ENCODE data around the gene TSHZ1. TPM values are rescaled to one million over a fixed set of nuclear protein-coding genes. Genes with fewer than 3 reads are reported as not detected.
A peak's percentile ranks its signal among the peaks of the same experiment; 100 is the strongest.

The TSHZ1 gene
- total and polyA plus RNA-seq, 9 donors: 16.0 to 31.8 (median 26.2) TPM

DNA sequence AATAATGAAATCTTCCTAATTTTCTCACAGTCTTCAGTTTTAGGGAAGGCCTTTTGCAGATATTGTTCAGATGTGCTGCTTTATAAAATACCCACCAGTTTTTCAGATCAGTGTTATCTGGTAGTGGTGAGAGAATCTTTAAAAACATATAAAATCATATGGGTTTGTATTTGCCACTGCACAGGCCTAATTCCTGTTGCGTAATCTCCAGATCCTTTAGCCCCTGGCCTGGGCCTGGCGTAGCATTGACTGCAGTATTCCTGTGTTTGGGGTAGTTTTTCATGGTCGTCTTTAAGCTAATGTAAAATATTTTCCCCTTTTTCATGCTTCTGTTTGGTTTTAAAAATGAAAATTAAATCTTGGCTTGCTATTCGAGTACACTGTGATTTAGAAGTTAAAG, 43.2 kb downstream of the TSHZ1 start:
- Histone ChIP-seq H3K27me3 (ENCODE audit: control insufficient read depth, insufficient read depth, low read length) (no peaks in the 10 kb centered on the region), H3K36me3 (ENCODE audit: control insufficient read depth, insufficient read depth, low read length) (no peaks in the 10 kb centered on the region), H3K4me1 (ENCODE audit: control insufficient read depth, insufficient read depth, low read length) (peaks cover 4% of the 10 kb centered on the region), H3K9me3 (replicated peaks; ENCODE audit: control insufficient read depth, low read depth, low read length) (no peaks in the 10 kb centered on the region), H3K27ac (ENCODE audit: low read length) (peak overlapping the region; percentile 42), H3K4me3 (ENCODE audit: low read length) (no peak overlapping the region)
- WGBS (ENCODE audit: insufficient coverage): no CpG with 5 or more reads among the region's 4 CpGs
- no peak for DNase-seq

DNA sequence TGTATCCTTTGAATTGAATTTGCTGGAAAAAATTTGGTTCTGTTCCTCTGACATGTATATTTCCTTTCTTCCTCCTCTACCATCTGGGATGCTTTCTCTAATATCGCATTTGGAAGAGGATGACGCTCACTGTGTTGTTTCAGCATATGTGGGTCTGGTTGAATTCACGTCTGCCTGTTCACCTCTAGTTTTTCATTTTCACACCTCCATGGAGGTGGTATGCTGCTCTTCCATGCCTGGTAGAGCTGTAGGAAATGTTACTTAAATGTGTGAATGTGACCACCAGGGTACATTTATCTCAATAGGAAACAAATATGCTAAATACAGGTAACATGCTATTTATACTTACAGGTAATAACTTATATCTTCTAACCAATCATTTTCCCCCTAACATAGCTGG, 44.5 kb downstream of the TSHZ1 start:
- no CpG with 5 or more reads among the region's 3 CpGs for WGBS (ENCODE audit: insufficient coverage)

GRCh38 chr18:75256376-75256775, 45.8 kb downstream of the TSHZ1 start:
- Histone ChIP-seq H3K36me3 (ENCODE audit: control insufficient read depth, insufficient read depth, low read length) (peaks cover 4% of the 10 kb centered on the region), H3K4me3 (ENCODE audit: low read length) (no peak overlapping the region), H3K9me3 (replicated peaks; ENCODE audit: control insufficient read depth, low read depth, low read length) (no peaks in the 10 kb centered on the region), H3K27ac (ENCODE audit: low read length) (no peak overlapping the region), H3K4me1 (ENCODE audit: control insufficient read depth, insufficient read depth, low read length) (peaks cover 4% of the 10 kb centered on the region), H3K27me3 (ENCODE audit: control insufficient read depth, insufficient read depth, low read length) (no peaks in the 10 kb centered on the region)
- no peak for DNase-seq

More for the DNA sequence above, 44.5 kb downstream of the TSHZ1 start:
- peaks cover 4% of the 10 kb centered on the region for H3K4me1 ChIP-seq (ENCODE audit: control insufficient read depth, insufficient read depth, low read length)
- H3K9me3 ChIP-seq (replicated peaks; ENCODE audit: control insufficient read depth, low read depth, low read length): no peaks in the 10 kb centered on the region
- no peaks in the 10 kb centered on the region for H3K36me3 ChIP-seq (ENCODE audit: control insufficient read depth, insufficient read depth, low read length)
- no peaks in the 10 kb centered on the region for H3K27me3 ChIP-seq (ENCODE audit: control insufficient read depth, insufficient read depth, low read length)
- no peak overlapping the region for H3K27ac ChIP-seq (ENCODE audit: low read length)
- H3K4me3 ChIP-seq (ENCODE audit: low read length): no peak overlapping the region
- DNase-seq: no peak

DNA sequence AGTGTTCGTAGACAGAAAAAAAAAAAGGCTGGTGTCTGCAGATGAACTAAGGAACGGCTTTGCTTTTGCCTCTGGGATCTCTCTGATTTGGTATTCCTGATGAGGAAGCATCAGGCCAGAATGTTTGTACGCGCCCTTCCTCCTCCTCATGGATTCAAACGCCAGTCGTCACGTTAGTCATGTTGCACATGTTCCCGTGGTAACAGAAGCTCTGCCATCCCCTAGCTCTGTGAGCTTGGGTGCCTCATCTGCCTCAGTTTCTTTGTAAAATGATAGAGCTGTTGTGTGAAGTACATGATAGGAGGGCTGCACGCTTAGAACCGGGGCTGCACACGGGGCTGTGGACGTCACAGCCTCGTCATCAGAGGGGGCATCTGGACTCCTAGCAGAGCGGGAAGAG, 47.0 kb downstream of the TSHZ1 start:
- Histone ChIP-seq H3K36me3 (ENCODE audit: control insufficient read depth, insufficient read depth, low read length) (peaks cover 6% of the 10 kb centered on the region), H3K27ac (ENCODE audit: low read length) (no peak overlapping the region), H3K4me3 (ENCODE audit: low read length) (no peak overlapping the region), H3K9me3 (replicated peaks; ENCODE audit: control insufficient read depth, low read depth, low read length) (no peaks in the 10 kb centered on the region), H3K27me3 (ENCODE audit: control insufficient read depth, insufficient read depth, low read length) (no peaks in the 10 kb centered on the region), H3K4me1 (ENCODE audit: control insufficient read depth, insufficient read depth, low read length) (peaks cover 4% of the 10 kb centered on the region)
- WGBS (ENCODE audit: insufficient coverage): 76% methylated on average over 9 of the region's 14 CpGs
- DNase-seq: no peak

DNA sequence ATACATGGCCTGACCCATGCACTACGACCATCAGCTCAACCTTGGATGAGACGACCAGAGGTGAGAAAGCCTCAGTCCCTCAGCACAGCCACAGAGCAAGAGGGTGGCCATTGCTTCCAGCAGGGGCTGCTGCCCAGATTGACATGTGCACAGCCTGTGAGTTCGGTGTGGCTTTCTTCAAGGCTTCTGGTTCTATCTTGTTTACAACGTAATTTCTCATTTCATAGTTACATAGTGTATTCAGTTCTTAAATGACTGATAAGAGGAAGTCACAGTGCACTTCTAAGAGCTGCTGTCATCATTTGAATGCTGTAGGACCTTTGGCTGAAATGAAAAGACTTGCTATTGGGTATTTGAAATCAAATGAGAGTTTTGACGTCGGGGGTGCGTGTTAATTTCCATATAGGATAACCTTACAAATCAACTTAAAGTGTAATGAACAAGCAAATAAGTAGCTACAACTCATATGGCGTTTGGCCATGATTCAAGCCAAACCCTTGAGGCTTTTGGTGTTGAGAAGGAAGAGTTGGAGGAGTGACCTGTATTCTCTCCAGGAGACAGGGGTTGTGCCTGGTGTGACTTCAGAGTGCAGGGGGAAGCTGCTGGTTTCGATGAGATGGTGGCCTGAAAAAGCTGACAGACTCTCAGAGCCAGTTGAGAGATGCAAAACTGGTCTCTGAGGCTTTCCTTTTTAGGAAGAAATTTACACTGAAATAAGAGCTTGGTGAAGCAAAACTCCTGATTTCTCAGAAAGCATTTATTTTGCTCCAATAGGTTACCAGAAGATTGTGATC, 51.0 kb downstream of the TSHZ1 start:
- Histone ChIP-seq H3K27me3 (ENCODE audit: control insufficient read depth, insufficient read depth, low read length) (no peaks in the 10 kb centered on the region), H3K27ac (ENCODE audit: low read length) (no peak overlapping the region), H3K36me3 (ENCODE audit: control insufficient read depth, insufficient read depth, low read length) (peaks cover 6% of the 10 kb centered on the region), H3K4me3 (ENCODE audit: low read length) (no peak overlapping the region), H3K4me1 (ENCODE audit: control insufficient read depth, insufficient read depth, low read length) (peaks cover 9% of the 10 kb centered on the region), H3K9me3 (replicated peaks; ENCODE audit: control insufficient read depth, low read depth, low read length) (no peaks in the 10 kb centered on the region)
- no peak for DNase-seq
- 83% methylated on average over 4 of the region's 9 CpGs for WGBS (ENCODE audit: insufficient coverage)

GRCh38 chr18:75262511-75262910, 51.9 kb downstream of the TSHZ1 start:
- H3K9me3 ChIP-seq (replicated peaks; ENCODE audit: control insufficient read depth, low read depth, low read length): no peaks in the 10 kb centered on the region
- H3K4me3 ChIP-seq (ENCODE audit: low read length): no peak overlapping the region
- H3K4me1 ChIP-seq (ENCODE audit: control insufficient read depth, insufficient read depth, low read length): peaks cover 11% of the 10 kb centered on the region
- WGBS (ENCODE audit: insufficient coverage): 94% methylated on average over 3 of the region's 4 CpGs
- H3K36me3 ChIP-seq (ENCODE audit: control insufficient read depth, insufficient read depth, low read length): peaks cover 6% of the 10 kb centered on the region
- no peak overlapping the region for H3K27ac ChIP-seq (ENCODE audit: low read length)
- DNase-seq: no peak
- no peaks in the 10 kb centered on the region for H3K27me3 ChIP-seq (ENCODE audit: control insufficient read depth, insufficient read depth, low read length)

GRCh38 chr18:75264195-75264594, 53.6 kb downstream of the TSHZ1 start:
- H3K4me1 ChIP-seq (ENCODE audit: control insufficient read depth, insufficient read depth, low read length): peaks cover 15% of the 10 kb centered on the region
- no peak overlapping the region for H3K4me3 ChIP-seq (ENCODE audit: low read length)
- peaks cover 6% of the 10 kb centered on the region for H3K36me3 ChIP-seq (ENCODE audit: control insufficient read depth, insufficient read depth, low read length)
- no peak for DNase-seq
- H3K27ac ChIP-seq (ENCODE audit: low read length): no peak overlapping the region
- 30% methylated on average over 1 of the region's 6 CpGs for WGBS (ENCODE audit: insufficient coverage)
- H3K9me3 ChIP-seq (replicated peaks; ENCODE audit: control insufficient read depth, low read depth, low read length): no peaks in the 10 kb centered on the region
- no peaks in the 10 kb centered on the region for H3K27me3 ChIP-seq (ENCODE audit: control insufficient read depth, insufficient read depth, low read length)

- Histone ChIP-seq H3K27ac (ENCODE audit: low read length) (no peak overlapping the region), H3K4me3 (ENCODE audit: low read length) (no peak overlapping the region), H3K9me3 (replicated peaks; ENCODE audit: control insufficient read depth, low read depth, low read length) (no peaks in the 10 kb centered on the region), H3K4me1 (ENCODE audit: control insufficient read depth, insufficient read depth, low read length) (peaks cover 17% of the 10 kb centered on the region), H3K36me3 (ENCODE audit: control insufficient read depth, insufficient read depth, low read length) (peaks cover 6% of the 10 kb centered on the region), H3K27me3 (ENCODE audit: control insufficient read depth, insufficient read depth, low read length) (no peaks in the 10 kb centered on the region)
- peak; percentile 53 for DNase-seq
- WGBS (ENCODE audit: insufficient coverage): no CpG with 5 or more reads among the region's 11 CpGs
These were observed 54.5 kb downstream of the TSHZ1 start for GRCh38 chr18:75264926-75265597.

- no peaks in the 10 kb centered on the region for H3K27me3 ChIP-seq (ENCODE audit: control insufficient read depth, insufficient read depth, low read length)
- whole genome bisulfite sequencing (ENCODE audit: insufficient coverage): 73% methylated on average over 3 of the region's 9 CpGs
- DNase-seq: no peak
These were observed 55.3 kb downstream of the TSHZ1 start for GRCh38 chr18:75265872-75266271.

DNA sequence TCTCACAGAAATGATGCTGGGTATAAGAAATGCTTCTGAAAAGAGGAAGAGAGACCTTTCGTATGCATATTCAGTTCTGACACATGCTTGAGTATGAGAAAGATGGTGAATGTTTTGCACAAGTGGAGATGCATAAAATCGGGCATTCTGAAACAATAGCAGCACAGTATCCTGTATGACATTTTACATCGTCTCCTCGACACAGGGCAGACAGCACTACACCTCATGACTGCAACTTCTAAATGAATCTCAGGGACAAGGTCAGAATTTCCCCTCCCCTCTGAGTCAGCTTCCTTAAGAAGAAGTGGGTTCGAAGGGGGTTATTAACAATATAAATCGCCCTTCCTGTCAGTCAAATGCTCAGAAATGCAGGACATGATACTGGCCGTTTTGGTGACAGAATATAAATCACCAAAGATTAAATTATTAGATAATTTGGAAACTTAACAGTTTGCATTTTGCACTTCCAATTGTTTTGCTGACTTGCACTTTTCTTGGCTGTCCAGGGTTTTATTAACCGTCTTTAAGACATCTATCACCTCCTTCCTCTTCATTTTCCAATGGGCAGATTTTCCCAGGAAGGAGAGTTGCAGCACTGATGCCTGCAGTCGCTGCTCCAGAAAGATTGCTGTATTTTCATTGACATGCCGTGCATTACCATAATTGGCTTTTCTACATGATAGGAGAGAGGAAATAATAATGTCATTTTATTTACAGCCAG, 57.2 kb downstream of the TSHZ1 start:
- no peak for DNase-seq
- WGBS (ENCODE audit: insufficient coverage): 67% methylated on average over 1 of the region's 10 CpGs
- H3K4me1 ChIP-seq (ENCODE audit: control insufficient read depth, insufficient read depth, low read length): peaks cover 18% of the 10 kb centered on the region
- no peak overlapping the region for H3K4me3 ChIP-seq (ENCODE audit: low read length)
- H3K9me3 ChIP-seq (replicated peaks; ENCODE audit: control insufficient read depth, low read depth, low read length): no peaks in the 10 kb centered on the region
- H3K27ac ChIP-seq (ENCODE audit: low read length): no peak overlapping the region
- H3K27me3 ChIP-seq (ENCODE audit: control insufficient read depth, insufficient read depth, low read length): no peaks in the 10 kb centered on the region
- H3K36me3 ChIP-seq (ENCODE audit: control insufficient read depth, insufficient read depth, low read length): no peaks in the 10 kb centered on the region

More at GRCh38 chr18:75265872-75266271, 55.3 kb downstream of the TSHZ1 start:
- no peak overlapping the region for H3K27ac ChIP-seq (ENCODE audit: low read length)
- peaks cover 4% of the 10 kb centered on the region for H3K36me3 ChIP-seq (ENCODE audit: control insufficient read depth, insufficient read depth, low read length)
- peaks cover 18% of the 10 kb centered on the region for H3K4me1 ChIP-seq (ENCODE audit: control insufficient read depth, insufficient read depth, low read length)
- H3K9me3 ChIP-seq (replicated peaks; ENCODE audit: control insufficient read depth, low read depth, low read length): no peaks in the 10 kb centered on the region
- H3K4me3 ChIP-seq (ENCODE audit: low read length): no peak overlapping the region

Measured in muscle of leg (tissue), 11 donors.